Measurements from ENCODE around the gene MOB3B.

The MOB3B gene

DNA sequence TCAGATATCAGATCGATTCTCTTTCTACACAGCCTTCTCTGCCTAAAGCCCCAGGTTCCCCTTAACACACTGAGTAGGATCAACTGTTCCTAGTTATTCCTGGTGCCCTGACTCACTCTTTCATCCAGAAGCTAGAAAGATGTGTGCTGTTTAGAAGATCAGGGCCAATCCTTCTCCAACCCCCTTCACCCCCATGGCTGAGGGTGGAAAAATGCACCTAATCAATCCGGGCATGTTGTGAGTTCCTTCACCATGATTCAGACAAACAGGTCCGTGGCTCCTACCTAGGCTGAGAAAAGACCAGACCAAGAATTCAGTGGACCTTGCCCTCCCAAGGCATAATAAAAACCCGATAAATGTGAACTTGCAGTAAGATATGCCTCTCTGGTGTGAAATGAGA lies 147.3 kb downstream of the MOB3B start:
- ChIA-PET CTCF (no interaction called here), POLR2A (no interaction called here)
- H3K4me3 ChIP-seq (ENCODE audit: low read depth, low read length) = no peak overlapping the region
- TF ChIP-seq, protein P1, sequence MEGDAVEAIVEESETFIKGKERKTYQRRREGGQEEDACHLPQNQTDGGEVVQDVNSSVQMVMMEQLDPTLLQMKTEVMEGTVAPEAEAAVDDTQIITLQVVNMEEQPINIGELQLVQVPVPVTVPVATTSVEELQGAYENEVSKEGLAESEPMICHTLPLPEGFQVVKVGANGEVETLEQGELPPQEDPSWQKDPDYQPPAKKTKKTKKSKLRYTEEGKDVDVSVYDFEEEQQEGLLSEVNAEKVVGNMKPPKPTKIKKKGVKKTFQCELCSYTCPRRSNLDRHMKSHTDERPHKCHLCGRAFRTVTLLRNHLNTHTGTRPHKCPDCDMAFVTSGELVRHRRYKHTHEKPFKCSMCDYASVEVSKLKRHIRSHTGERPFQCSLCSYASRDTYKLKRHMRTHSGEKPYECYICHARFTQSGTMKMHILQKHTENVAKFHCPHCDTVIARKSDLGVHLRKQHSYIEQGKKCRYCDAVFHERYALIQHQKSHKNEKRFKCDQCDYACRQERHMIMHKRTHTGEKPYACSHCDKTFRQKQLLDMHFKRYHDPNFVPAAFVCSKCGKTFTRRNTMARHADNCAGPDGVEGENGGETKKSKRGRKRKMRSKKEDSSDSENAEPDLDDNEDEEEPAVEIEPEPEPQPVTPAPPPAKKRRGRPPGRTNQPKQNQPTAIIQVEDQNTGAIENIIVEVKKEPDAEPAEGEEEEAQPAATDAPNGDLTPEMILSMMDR (IDR thresholded peaks at IDR 0.05; ENCODE audit: insufficient read depth, low read length, missing control alignments) = no peak
- DNase-seq (ENCODE audit: low read depth, low spot score) = no peak

DNA sequence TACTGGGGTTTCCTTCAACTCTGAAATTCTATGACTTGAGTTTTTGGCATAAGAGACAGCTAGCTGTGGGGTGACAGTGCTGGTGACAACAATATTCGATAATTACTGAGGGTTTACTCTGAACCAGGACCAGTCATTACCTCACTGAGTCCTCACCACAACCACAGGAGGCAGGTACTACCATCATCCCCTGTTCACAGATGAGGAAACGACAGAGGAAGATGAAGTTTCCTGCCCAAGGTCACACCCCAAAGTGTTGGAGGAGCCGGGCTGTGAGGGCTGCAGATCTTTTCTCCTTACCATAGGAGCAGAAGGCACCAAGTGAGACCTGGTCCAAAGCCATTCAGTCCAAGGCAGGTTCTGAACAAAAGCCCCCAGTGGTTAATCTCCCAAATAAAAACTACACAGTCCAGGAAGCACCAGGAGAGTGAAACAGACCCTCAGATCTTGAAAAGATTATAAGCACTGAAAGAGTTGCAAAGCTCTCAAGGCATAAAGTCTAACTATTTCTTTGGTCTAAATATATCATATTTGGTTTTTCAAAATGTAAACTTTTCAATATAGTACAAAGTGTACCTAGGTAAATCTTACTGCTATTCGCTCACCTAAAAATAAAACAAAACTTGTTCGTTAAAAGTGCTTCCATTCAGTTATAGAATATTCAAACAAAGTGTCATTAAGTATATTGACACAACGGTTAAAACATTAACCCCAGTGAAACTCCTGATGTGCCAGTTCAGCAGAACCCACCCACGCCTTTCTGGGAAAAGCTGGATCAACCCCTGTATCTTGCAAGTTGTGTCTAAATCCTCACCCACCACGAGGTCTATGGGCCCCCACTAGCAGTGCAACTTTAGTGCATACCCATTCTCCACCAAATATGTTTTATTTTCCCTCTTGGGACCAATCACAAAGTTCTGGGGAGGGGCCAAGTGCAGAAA lies 150.0 kb downstream of the MOB3B start:
- no peak for DNase-seq (ENCODE audit: low read depth, low spot score)
- TF ChIP-seq, protein P1 (IDR thresholded peaks at IDR 0.05; ENCODE audit: insufficient read depth, low read length, missing control alignments) = no peak
- ChIA-PET CTCF (no interaction called here), POLR2A (no interaction called here)
- no peak overlapping the region for H3K4me3 ChIP-seq (ENCODE audit: low read depth, low read length)

DNA sequence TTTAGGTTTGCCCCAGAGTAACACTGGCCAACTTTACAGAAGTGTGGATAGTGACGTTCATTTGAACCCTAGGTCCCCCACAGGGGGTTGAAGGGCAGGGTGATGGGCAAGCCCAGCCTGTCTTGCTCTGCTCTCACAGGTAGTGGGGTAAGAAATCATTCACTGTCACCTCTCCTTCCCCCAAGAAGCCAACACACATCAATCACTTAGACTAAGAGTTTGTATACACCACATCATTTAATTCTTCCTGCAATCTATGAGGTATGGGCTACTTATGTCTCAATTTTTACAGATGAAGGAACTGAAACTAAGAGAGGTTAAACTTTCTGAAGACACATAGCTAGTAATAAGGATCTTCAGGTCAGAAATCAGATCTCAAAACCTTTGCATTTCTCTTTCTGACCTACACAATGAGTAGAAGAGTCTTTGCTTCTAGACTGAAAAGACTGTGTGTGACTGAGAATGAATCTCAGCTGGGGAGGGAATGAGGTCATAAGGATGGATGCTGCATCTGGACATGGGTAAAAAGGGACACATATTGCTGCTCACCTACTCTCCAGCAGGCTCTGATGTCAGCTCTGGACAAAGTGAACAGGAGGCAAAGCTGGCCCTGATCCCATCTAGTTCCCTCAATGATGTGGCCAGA lies 151.7 kb downstream of the MOB3B start:
- TF ChIP-seq, protein P1 (IDR thresholded peaks at IDR 0.05; ENCODE audit: insufficient read depth, low read length, missing control alignments) = no peak
- CTCF ChIA-PET = no interaction called here
- H3K4me3 ChIP-seq (ENCODE audit: low read depth, low read length) = no peak overlapping the region
- no peak for DNase-seq (ENCODE audit: low read depth, low spot score)
- POLR2A ChIA-PET = no interaction called here

DNA sequence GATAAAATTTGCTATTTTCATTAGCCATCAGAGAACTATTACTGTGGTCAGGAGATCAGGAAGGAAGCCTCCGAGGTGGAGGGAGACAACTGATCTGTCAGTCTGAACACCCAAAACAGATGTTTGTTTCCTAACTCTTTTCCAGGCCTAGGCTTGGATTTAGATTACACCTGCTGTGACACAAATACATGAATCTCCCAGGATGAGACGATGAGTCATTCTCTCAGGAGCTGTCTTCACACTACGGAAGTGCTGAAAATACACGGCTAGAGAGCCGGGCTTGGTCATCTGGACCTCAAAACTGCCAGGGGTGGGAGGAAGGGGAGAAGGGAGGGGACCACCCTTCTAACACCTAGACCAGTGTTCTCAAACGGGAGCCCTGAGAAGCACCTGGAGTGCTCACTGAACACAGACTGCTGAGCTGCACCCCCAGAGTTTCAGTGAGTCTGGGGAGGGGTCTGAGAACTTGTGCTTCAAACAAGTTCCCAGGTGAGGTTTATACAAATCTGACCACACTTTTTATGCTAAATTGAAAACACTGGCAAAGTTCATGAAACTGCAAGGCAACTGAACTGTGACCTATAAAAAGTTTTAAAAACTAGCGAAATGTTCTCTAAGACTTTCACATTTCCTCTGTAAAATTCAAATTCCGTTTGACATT lies 152.3 kb downstream of the MOB3B start:
- TF ChIP-seq, protein P1 (IDR thresholded peaks at IDR 0.05; ENCODE audit: insufficient read depth, low read length, missing control alignments) = no peak
- ChIA-PET POLR2A (no interaction called here), CTCF (no interaction called here)
- DNase-seq (ENCODE audit: low read depth, low spot score) = no peak
- no peak overlapping the region for H3K4me3 ChIP-seq (ENCODE audit: low read depth, low read length)

- TF ChIP-seq, protein P1 (IDR thresholded peaks at IDR 0.05; ENCODE audit: insufficient read depth, low read length, missing control alignments) = no peak
- DNase-seq (ENCODE audit: low read depth, low spot score) = no peak
- CTCF ChIA-PET = no interaction called here
- POLR2A ChIA-PET = no interaction called here
- no peak overlapping the region for H3K4me3 ChIP-seq (ENCODE audit: low read depth, low read length)
Observed at GRCh38 chr9:27373851-27374250, 155.8 kb downstream of the MOB3B start.

GRCh38 chr9:27372615-27373014 lies 157.0 kb downstream of the MOB3B start:
- CTCF ChIA-PET = no interaction called here
- TF ChIP-seq, protein P1 (IDR thresholded peaks at IDR 0.05; ENCODE audit: insufficient read depth, low read length, missing control alignments) = no peak
- DNase-seq (ENCODE audit: low read depth, low spot score) = no peak
- H3K4me3 ChIP-seq (ENCODE audit: low read depth, low read length) = no peak overlapping the region
- POLR2A ChIA-PET = no interaction called here

Data from AG04449 (cell line).